ENCODE data around the gene KIF3A.

Gene KIF3A

GRCh38 chr5:132753135-132753987 lies 16.0 kb upstream of the KIF3A start:
- peak; percentile 82 for DNase-seq (ENCODE audit: low spot score)

DNA sequence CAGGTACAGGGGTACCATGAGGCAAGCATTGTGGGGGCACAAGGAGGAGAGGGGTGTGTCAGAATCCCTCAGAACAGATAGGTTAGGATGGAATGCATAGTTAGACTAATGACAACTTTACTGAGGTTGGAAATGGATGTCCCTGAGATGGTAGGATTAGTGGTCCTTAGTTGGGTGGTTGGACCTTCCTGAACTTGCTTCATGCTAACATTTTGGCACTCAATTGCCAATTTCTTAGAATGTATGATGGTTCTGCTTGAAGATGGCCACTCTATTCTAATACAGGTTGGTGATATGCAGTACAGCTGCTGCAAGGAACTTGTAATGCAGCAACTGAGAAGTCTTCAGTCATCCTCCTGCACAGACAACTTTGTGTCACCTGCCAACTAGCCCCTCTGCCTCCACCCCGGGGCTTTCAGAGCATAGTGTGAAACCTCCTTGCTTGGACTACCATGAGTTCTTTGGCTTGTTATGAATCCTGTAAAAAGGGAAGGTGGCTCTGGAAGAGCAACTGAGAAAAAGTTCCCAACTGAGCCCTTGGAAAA lies 15.3 kb upstream of the KIF3A start:
- no peak for DNase-seq (ENCODE audit: low spot score)

- no peak for DNase-seq (ENCODE audit: low spot score)
Observed at GRCh38 chr5:132751971-132752580, 14.7 kb upstream of the KIF3A start.

- DNase-seq (ENCODE audit: low spot score) = no peak
Observed at GRCh38 chr5:132751444-132751843, 14.1 kb upstream of the KIF3A start.

GRCh38 chr5:132750471-132751230 lies 13.3 kb upstream of the KIF3A start:
- DNase-seq (ENCODE audit: low spot score) = no peak

DNA sequence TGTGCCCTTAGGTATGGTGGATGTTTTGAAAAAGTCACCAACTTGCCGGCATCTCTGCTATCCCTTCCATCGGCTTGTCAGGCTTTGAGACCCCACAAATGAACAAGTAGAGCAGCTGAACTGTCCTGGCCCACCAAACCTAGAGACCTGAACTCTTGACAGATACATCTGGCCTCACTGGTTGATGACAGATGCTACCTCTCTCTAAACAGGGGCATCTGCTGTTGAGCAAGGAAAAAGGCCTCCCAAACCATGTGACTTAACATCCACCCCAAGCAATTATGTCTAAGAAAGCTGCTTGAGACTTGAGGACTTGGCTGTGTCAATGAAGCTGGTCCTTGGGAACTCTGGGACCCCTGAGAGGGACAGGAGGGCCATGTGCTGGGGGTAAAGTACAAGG lies 12.2 kb upstream of the KIF3A start:
- no peak for DNase-seq (ENCODE audit: low spot score)

- DNase-seq (ENCODE audit: low spot score) = no peak
Observed at GRCh38 chr5:132748522-132749000, 11.2 kb upstream of the KIF3A start.

- DNase-seq (ENCODE audit: low spot score) = no peak
Observed at GRCh38 chr5:132747616-132748440, 10.5 kb upstream of the KIF3A start.

- DNase-seq (ENCODE audit: low spot score) = no peak
Observed at GRCh38 chr5:132746954-132747615, 9.7 kb upstream of the KIF3A start, which contains the start of gene CCNI2. Gene CCNI2, plus strand, starts transcription at chr5:132747426. Its CDS starts 70 bp downstream, at chr5:132747496.

GRCh38 chr5:132746592-132746953 lies 9.2 kb upstream of the KIF3A start:
- no peak for DNase-seq (ENCODE audit: low spot score)

- no peak for DNase-seq (ENCODE audit: low spot score)
Observed at GRCh38 chr5:132744659-132745058, 7.3 kb upstream of the KIF3A start.

DNA sequence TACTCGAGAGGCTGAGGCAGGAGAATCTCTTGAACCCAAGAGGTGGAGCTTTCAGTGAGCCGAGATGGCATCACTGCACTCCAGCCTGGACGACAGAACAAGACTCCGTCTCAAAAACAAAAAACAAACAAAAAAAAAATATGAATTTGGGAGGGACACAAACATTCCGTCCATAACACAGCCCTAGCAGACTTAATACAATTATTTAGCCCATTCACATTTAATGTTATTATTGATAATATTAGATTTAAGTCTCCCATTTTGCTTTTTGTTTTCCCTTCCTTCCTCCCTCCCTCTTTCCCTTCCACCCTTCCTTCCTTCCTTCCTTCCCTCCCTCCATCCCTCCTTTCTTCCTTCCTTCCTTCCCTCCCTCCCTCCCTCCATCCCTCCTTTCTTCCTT lies 5.3 kb upstream of the KIF3A start:
- DNase-seq (ENCODE audit: low spot score) = no peak

DNA sequence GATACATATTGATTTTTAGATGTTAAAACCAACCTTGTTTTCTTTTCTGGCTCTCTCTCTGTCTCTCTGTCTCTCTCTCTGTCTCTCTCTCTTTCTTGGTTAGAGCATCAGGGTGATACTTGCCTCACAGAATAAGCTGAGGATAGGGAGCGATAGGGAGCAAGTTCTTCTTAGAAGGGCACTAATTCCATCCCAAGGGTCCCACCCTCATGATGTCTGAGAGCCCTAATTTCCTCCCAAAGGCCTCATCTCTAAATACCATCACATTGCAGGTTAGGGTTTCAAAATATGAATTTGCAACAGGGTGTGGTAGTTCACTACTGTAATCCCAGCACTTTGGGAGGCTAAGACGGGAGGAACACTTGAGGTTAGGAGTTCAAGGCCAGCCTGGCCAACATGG lies 4.8 kb upstream of the KIF3A start:
- DNase-seq (ENCODE audit: low spot score) = no peak

- DNase-seq (ENCODE audit: low spot score) = no peak
Observed at GRCh38 chr5:132739232-132739631, 1.9 kb upstream of the KIF3A start.

GRCh38 chr5:132737982-132738681 lies 786 bp upstream of the KIF3A start:
- no peak for DNase-seq (ENCODE audit: low spot score)

- no peak for DNase-seq (ENCODE audit: low spot score)
Observed at GRCh38 chr5:132734687-132735086, 2.7 kb downstream of the KIF3A start.

DNA sequence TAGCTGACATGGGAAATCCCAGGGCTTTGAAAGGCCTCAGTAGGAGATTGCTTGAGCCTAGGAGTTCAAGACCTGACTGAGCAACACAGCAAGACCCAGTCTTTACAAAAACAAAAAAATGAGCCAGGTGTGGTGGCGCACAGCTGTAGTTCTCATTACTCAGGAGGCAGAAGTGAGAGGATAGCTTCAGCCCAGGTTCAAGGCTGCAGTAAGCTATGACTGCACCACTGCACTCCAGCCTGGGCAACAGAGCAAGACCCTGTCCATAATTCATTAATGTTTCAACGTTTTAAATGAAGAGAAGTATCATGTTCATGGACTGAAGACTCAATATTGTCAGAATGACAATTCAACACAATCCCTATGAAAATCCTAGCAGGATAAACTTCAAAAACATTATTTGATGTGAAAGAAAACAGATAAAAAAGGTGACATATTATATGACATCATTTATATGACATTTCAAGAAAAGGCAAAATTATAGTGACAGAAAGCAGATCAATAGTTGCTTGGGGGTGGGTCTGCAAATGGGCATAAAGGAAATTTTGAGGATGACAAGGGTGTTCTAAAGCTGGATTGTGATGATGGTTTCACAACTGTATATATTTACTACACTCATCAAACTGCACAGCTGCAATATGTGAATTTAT lies 3.7 kb downstream of the KIF3A start:
- no peak for DNase-seq (ENCODE audit: low spot score)

GRCh38 chr5:132729896-132730295 lies 7.5 kb downstream of the KIF3A start:
- DNase-seq (ENCODE audit: low spot score) = no peak

GRCh38 chr5:132725745-132726144 lies 11.6 kb downstream of the KIF3A start:
- no peak for DNase-seq (ENCODE audit: low spot score)
